Mesenchymal stem cell (in vitro differentiated cells and primary cell): Measurements from ENCODE around the gene BAIAP2.

Experiments
- DNase-seq: peaks from one replicate; pipeline ENCODE4 v3.0.0-alpha.2; 2013
- H2AFZ ChIP-seq: one replicate; pipeline ENCODE4 v1.6.1; 2013; ENCODE audit warnings: low read depth, mild to moderate bottlenecking, control low read depth, inconsistent platforms, low read length, moderate library complexity
- H2AK5ac ChIP-seq: 2 replicates; pipeline ENCODE4 v1.6.1; 2013; ENCODE audit warnings: low read length, moderate library complexity, mild to moderate bottlenecking, inconsistent platforms; ENCODE audit not compliant: severe bottlenecking
- H2BK120ac ChIP-seq: one replicate; pipeline ENCODE4 v1.6.1; 2013; ENCODE audit warnings: low read depth, mild to moderate bottlenecking, inconsistent platforms, low read length, moderate library complexity
- H2BK12ac ChIP-seq, 2 experiments: one replicate each; pipeline ENCODE4 v1.6.1; 2013; ENCODE audit warnings: inconsistent platforms in 2 of 2, low read length in 2 of 2, mild to moderate bottlenecking in 2 of 2, moderate library complexity in 2 of 2, control low read depth in 1 of 2
- H2BK15ac ChIP-seq: one replicate; pipeline ENCODE4 v1.6.1; 2013; ENCODE audit warnings: mild to moderate bottlenecking, low read depth, inconsistent platforms; ENCODE audit not compliant: poor library complexity, severe bottlenecking
- H2BK5ac ChIP-seq: 2 replicates; pipeline ENCODE4 v1.6.1; 2013; ENCODE audit warnings: low read depth, mild to moderate bottlenecking, low read length, control low read depth, inconsistent platforms; ENCODE audit not compliant: poor library complexity, severe bottlenecking
- H3K14ac ChIP-seq, 2 experiments: one replicate each; pipeline ENCODE4 v1.6.1; 2013; ENCODE audit warnings: inconsistent platforms in 2 of 2, low read length in 2 of 2, control low read depth in 1 of 2, mild to moderate bottlenecking in 1 of 2, moderate library complexity in 1 of 2
- H3K18ac ChIP-seq, 2 experiments: one replicate each; pipeline ENCODE4 v1.6.1; 2013; ENCODE audit warnings: inconsistent platforms in 2 of 2, low read length in 2 of 2, control low read depth in 1 of 2, low read depth in 1 of 2, mild to moderate bottlenecking in 1 of 2
- H3K23ac ChIP-seq, 2 experiments: one replicate each; pipeline ENCODE4 v1.6.1; 2013; ENCODE audit warnings: inconsistent platforms in 2 of 2, low read length in 2 of 2, mild to moderate bottlenecking in 2 of 2, moderate library complexity in 2 of 2, control low read depth in 1 of 2
- H3K27ac ChIP-seq: 2 replicates; pipeline ENCODE4 v1.5.1; 2013; ENCODE audit warnings: mild to moderate bottlenecking, moderate library complexity, low read length, control low read depth, inconsistent platforms; ENCODE audit not compliant: poor library complexity, severe bottlenecking
- H3K27me3 ChIP-seq, 2 experiments: 2 replicates each; pipeline versions ENCODE4 v1.6.1 to v1.7.0; 2013; ENCODE audit warnings: low read length in 2 of 2, mild to moderate bottlenecking in 2 of 2, moderate library complexity in 2 of 2, control low read depth in 1 of 2, inconsistent platforms in 1 of 2; ENCODE audit not compliant: control insufficient read depth in 1 of 2, insufficient read depth in 1 of 2
- H3K36me3 ChIP-seq, 2 experiments: 2 replicates each; pipeline versions ENCODE4 v1.6.1 to v1.7.0; 2013; ENCODE audit warnings: low read length in 2 of 2, control low read depth in 1 of 2, inconsistent platforms in 1 of 2, low read depth in 1 of 2, mild to moderate bottlenecking in 1 of 2; ENCODE audit not compliant: insufficient read depth in 2 of 2, control insufficient read depth in 1 of 2
- H3K4ac ChIP-seq, 2 experiments: one replicate each; pipeline ENCODE4 v1.6.1; 2013; ENCODE audit warnings: inconsistent platforms in 2 of 2, low read length in 2 of 2, mild to moderate bottlenecking in 2 of 2, moderate library complexity in 2 of 2, control low read depth in 1 of 2, low read depth in 1 of 2
- H3K4me1 ChIP-seq: 2 replicates; pipeline ENCODE4 v1.6.1; 2013; ENCODE audit warnings: low read depth, low read length, control low read depth; ENCODE audit not compliant: control insufficient read depth, insufficient read depth
- H3K4me2 ChIP-seq: 2 replicates; pipeline ENCODE4 v1.6.1; 2013; ENCODE audit warnings: low read length, mild to moderate bottlenecking, inconsistent platforms; ENCODE audit not compliant: poor library complexity, severe bottlenecking
- H3K4me3 ChIP-seq, 2 experiments: 2 replicates each; pipeline versions ENCODE4 v1.5.1 to v1.7.0; 2013; ENCODE audit warnings: low read length in 2 of 2, mild to moderate bottlenecking in 2 of 2, control low read depth in 1 of 2, low read depth in 1 of 2; ENCODE audit not compliant: insufficient read depth in 1 of 2
- H3K79me1 ChIP-seq: replicated peaks from 2 replicates; pipeline ENCODE4 v1.6.1; 2013; ENCODE audit warnings: mild to moderate bottlenecking, control low read depth, low read length, inconsistent platforms; ENCODE audit not compliant: poor library complexity, severe bottlenecking
- H3K9ac ChIP-seq: 2 replicates; pipeline ENCODE4 v1.7.0; 2013; ENCODE audit warnings: mild to moderate bottlenecking, low read length, moderate library complexity
- H3K9me3 ChIP-seq: 2 replicates; pipeline ENCODE4 v1.7.0; 2013; ENCODE audit warnings: mild to moderate bottlenecking, low read length; ENCODE audit not compliant: control insufficient read depth
- H4K8ac ChIP-seq: one replicate; pipeline ENCODE4 v1.6.1; 2013; ENCODE audit warnings: inconsistent platforms, mild to moderate bottlenecking, low read length, moderate library complexity
- H4K91ac ChIP-seq: one replicate; pipeline ENCODE4 v1.6.1; 2013; ENCODE audit warnings: mild to moderate bottlenecking, low read length, inconsistent platforms
- WGBS: methylation state at CpG from one replicate; pipeline ENCODE4 v1.1.7; 2013; ENCODE audit warnings: mixed read lengths; 5-methylcytosine and 5-hydroxymethylcytosine counted together

BAIAP2 gene

DNA sequence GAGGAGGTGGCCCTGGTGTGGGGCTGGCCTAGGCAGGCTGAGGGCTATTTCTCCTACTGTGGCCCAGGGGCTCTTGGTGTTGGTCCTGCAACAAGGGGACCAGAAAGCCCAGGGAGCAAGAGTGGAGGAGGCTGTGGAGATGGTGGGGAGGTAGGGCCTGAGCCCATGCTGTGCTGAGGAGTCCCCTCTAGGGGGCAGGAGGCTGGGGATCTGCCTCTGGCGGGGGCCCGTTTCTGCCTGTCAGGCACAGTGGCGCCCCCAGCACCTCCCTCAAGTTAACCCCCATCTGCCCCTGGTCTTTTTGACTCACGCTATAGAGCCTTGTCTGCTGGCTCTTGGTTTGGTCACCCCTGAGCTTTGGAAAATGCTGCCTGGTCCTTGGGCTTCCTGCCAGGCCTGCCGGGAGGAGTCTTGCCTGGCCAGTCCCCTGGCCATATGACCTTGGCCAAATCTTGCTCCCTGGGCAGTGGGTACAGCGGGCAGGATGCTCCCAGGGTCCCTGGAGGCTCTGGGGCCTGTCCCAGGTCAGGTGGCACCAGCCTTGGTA lies 5.9 kb downstream of the BAIAP2 start:
- H3K9ac ChIP-seq: peak overlapping the region; percentile 43
- H3K9me3 ChIP-seq: no peaks in the 10 kb centered on the region
- peak; percentile 53 for DNase-seq
- no peak overlapping the region for H2BK120ac ChIP-seq
- H3K4me3 ChIP-seq: peak overlapping the region in 1 of 2 experiments; percentile 51
- H3K4me1 ChIP-seq: peaks cover 86% of the 10 kb centered on the region
- 74% methylated on average over 6 of the region's 6 CpGs for WGBS
- no peaks in the 10 kb centered on the region for H3K79me1 ChIP-seq
- no peaks in the 10 kb centered on the region for H3K27me3 ChIP-seq
- H3K4me2 ChIP-seq: peak overlapping the region; percentile 24
- H2BK12ac ChIP-seq: peak overlapping the region; percentile 76 to 88
- H4K8ac ChIP-seq: peak overlapping the region; percentile 41
- peak overlapping the region in 1 of 2 experiments; percentile 39 for H3K14ac ChIP-seq
- no peak overlapping the region for H2BK5ac ChIP-seq
- H2AK5ac ChIP-seq: peak overlapping the region; percentile 94
- peak overlapping the region; percentile 65 for H4K91ac ChIP-seq
- H2AFZ ChIP-seq: no peak overlapping the region
- peak overlapping the region; percentile 5 to 20 for H3K4ac ChIP-seq
- no peak overlapping the region for H3K23ac ChIP-seq
- H3K36me3 ChIP-seq: peaks cover 0 to 33% of the 10 kb centered on the region in 2 experiments
- H3K18ac ChIP-seq: peak overlapping the region; percentile 14 to 56
- H3K27ac ChIP-seq: peak overlapping the region; percentile 48
- peak overlapping the region; percentile 44 for H2BK15ac ChIP-seq

- peak overlapping the region in 1 of 2 experiments; percentile 73 for H3K23ac ChIP-seq
- H3K4me1 ChIP-seq: peaks cover 90% of the 10 kb centered on the region
- no peak overlapping the region for H2BK120ac ChIP-seq
- H2BK12ac ChIP-seq: peak overlapping the region in 1 of 2 experiments; percentile 33
- no peak overlapping the region for H4K91ac ChIP-seq
- 97% methylated on average over 7 of the region's 9 CpGs for WGBS
- no peaks in the 10 kb centered on the region for H3K27me3 ChIP-seq
- no peak overlapping the region for H3K9ac ChIP-seq
- H2AK5ac ChIP-seq: peak overlapping the region; percentile 57
- H3K79me1 ChIP-seq: no peaks in the 10 kb centered on the region
- no peak overlapping the region for H3K14ac ChIP-seq
- H2AFZ ChIP-seq: no peak overlapping the region
- H3K4ac ChIP-seq: no peak overlapping the region
- no peak overlapping the region for H3K27ac ChIP-seq
- no peak overlapping the region for H2BK5ac ChIP-seq
- peaks cover 0 to 39% of the 10 kb centered on the region in 2 experiments for H3K36me3 ChIP-seq
- H2BK15ac ChIP-seq: no peak overlapping the region
- H4K8ac ChIP-seq: no peak overlapping the region
- H3K4me3 ChIP-seq: no peak overlapping the region
- DNase-seq: peak; percentile 3
- no peaks in the 10 kb centered on the region for H3K9me3 ChIP-seq
- no peak overlapping the region for H3K4me2 ChIP-seq
- peak overlapping the region in 1 of 2 experiments; percentile 5 for H3K18ac ChIP-seq
These were observed 7.7 kb downstream of the BAIAP2 start for GRCh38 chr17:81042606-81043005.

- peak overlapping the region; percentile 50 for H4K8ac ChIP-seq
- H3K36me3 ChIP-seq: peaks cover 0 to 35% of the 10 kb centered on the region in 2 experiments
- H2BK120ac ChIP-seq: peak overlapping the region; percentile 9
- H3K4me3 ChIP-seq: no peak overlapping the region
- H2BK5ac ChIP-seq: peak overlapping the region; percentile 19
- peak overlapping the region; percentile 94 for H3K27ac ChIP-seq
- no peaks in the 10 kb centered on the region for H3K27me3 ChIP-seq
- H3K18ac ChIP-seq: peak overlapping the region; percentile 24 to 68
- no peak overlapping the region for H2AFZ ChIP-seq
- H3K79me1 ChIP-seq: peaks cover 2% of the 10 kb centered on the region
- peak overlapping the region; percentile 44 for H4K91ac ChIP-seq
- H2BK12ac ChIP-seq: no peak overlapping the region
- no peak for DNase-seq
- no peak overlapping the region for H3K4ac ChIP-seq
- no peaks in the 10 kb centered on the region for H3K9me3 ChIP-seq
- peak overlapping the region; percentile 58 for H2AK5ac ChIP-seq
- no peak overlapping the region for H3K9ac ChIP-seq
- no peak overlapping the region for H3K23ac ChIP-seq
- WGBS: 93% methylated on average over 19 of the region's 19 CpGs
- no peak overlapping the region for H2BK15ac ChIP-seq
- no peak overlapping the region for H3K14ac ChIP-seq
- peaks cover 87% of the 10 kb centered on the region for H3K4me1 ChIP-seq
- H3K4me2 ChIP-seq: peak overlapping the region; percentile 6
These were observed 8.4 kb downstream of the BAIAP2 start for GRCh38 chr17:81043319-81043724.

- Histone ChIP-seq H3K9ac (peak overlapping the region; percentile 67), H2BK12ac (peak overlapping the region in 1 of 2 experiments; percentile 85), H2AFZ (peak overlapping the region; percentile 8), H2BK120ac (peak overlapping the region; percentile 6), H3K23ac (no peak overlapping the region), H4K91ac (peak overlapping the region; percentile 87), H3K4me1 (peaks cover 87% of the 10 kb centered on the region), H3K36me3 (peaks cover 0 to 34% of the 10 kb centered on the region in 2 experiments), H2BK15ac (peak overlapping the region; percentile 71), H3K4ac (peak overlapping the region; percentile 8 to 39), H4K8ac (peak overlapping the region; percentile 92), H3K79me1 (peaks cover 2% of the 10 kb centered on the region), H3K9me3 (no peaks in the 10 kb centered on the region), H3K14ac (no peak overlapping the region), H3K4me3 (no peak overlapping the region), H3K18ac (peak overlapping the region; percentile 43 to 68), H3K4me2 (peak overlapping the region; percentile 35), H2AK5ac (peak overlapping the region; percentile 90), H2BK5ac (peak overlapping the region; percentile 35), H3K27ac (peak overlapping the region; percentile 94), H3K27me3 (no peaks in the 10 kb centered on the region)
- peak; percentile 59 for DNase-seq
- WGBS: 64% methylated on average over 38 of the region's 38 CpGs
These were observed 8.9 kb downstream of the BAIAP2 start for GRCh38 chr17:81043725-81044427.
